ENCODE measurements around the gene MRPL28. TPM values are rescaled to one million over a fixed set of nuclear protein-coding genes. Genes with fewer than 3 reads are reported as not detected.

The MRPL28 gene
- total RNA-seq, 1 experiment from 2014 or later: 140 TPM

DNA sequence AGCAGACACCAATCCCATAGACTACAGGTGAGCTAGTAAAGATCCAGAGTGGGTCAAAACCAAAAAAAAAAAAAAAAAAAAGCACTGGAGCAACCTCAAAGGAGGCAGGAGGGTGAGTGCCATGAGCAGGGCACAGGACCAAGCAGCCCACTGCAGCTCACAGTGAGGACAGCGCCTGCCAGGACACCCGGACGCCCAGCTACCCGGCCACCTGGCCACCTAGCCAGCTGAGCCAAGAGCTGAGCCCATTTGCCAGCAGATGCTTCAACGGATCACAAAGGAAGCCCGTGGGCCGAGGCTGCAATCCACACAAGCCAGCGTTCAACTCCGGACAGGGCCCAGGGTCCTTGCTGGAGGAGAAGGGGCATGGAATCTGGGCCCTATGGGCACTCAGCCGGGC lies 32.9 kb downstream of the MRPL28 start:
- no peak overlapping the region for H3K4me3 ChIP-seq (ENCODE audit: low read depth in 2 of 2, low read length in 2 of 2)
- peaks cover 10% of the 10 kb centered on the region for H3K4me1 ChIP-seq (ENCODE audit: control insufficient read depth, insufficient read depth, low read length)
- intact Hi-C loops (cut with micrococcal nuclease; ENCODE audit: unreplicated experiment) (no loop called here), in situ Hi-C loops (cut with HindIII; ENCODE audit: low pct_unique_long_range_greater_than_20kb, low sequenced_read_pairs) (no loop called here)
- DNase-seq (ENCODE audit: low read depth, low spot score) (no peak), ATAC-seq (peak; percentile 41)
- no peaks in the 10 kb centered on the region for H3K9me3 ChIP-seq (ENCODE audit: control insufficient read depth, insufficient read depth, low read depth, low read length)
- no peaks in the 10 kb centered on the region for H3K36me3 ChIP-seq (ENCODE audit: control insufficient read depth, insufficient read depth, low read length)
- no peak overlapping the region for H3K27ac ChIP-seq (ENCODE audit: low read length)
- no TSS peak for BruUV-seq (replicated peaks)
- POLR2A ChIA-PET: interaction anchor here (0.6 kb wide), 1 partner anchor 97 kb away, joined by 9 read pairs; no protein-coding TSS in a partner anchor
- TF ChIP-seq SIN3A (IDR thresholded peaks at IDR 0.05; ENCODE audit: borderline replicate concordance, insufficient read depth, low read depth, low read length) (no peak), POLR2AphosphoS5 (IDR thresholded peaks at IDR 0.05; ENCODE audit: low read depth, low read length) (no peak), TCF7L2 (IDR thresholded peaks at IDR 0.05; ENCODE audit: low read depth, low read length) (no peak)
- TF ChIP-seq, protein P1, sequence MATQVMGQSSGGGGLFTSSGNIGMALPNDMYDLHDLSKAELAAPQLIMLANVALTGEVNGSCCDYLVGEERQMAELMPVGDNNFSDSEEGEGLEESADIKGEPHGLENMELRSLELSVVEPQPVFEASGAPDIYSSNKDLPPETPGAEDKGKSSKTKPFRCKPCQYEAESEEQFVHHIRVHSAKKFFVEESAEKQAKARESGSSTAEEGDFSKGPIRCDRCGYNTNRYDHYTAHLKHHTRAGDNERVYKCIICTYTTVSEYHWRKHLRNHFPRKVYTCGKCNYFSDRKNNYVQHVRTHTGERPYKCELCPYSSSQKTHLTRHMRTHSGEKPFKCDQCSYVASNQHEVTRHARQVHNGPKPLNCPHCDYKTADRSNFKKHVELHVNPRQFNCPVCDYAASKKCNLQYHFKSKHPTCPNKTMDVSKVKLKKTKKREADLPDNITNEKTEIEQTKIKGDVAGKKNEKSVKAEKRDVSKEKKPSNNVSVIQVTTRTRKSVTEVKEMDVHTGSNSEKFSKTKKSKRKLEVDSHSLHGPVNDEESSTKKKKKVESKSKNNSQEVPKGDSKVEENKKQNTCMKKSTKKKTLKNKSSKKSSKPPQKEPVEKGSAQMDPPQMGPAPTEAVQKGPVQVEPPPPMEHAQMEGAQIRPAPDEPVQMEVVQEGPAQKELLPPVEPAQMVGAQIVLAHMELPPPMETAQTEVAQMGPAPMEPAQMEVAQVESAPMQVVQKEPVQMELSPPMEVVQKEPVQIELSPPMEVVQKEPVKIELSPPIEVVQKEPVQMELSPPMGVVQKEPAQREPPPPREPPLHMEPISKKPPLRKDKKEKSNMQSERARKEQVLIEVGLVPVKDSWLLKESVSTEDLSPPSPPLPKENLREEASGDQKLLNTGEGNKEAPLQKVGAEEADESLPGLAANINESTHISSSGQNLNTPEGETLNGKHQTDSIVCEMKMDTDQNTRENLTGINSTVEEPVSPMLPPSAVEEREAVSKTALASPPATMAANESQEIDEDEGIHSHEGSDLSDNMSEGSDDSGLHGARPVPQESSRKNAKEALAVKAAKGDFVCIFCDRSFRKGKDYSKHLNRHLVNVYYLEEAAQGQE (IDR thresholded peaks at IDR 0.05; ENCODE audit: insufficient read depth in 1 of 2, low read depth in 2 of 2, low read length in 1 of 2): no peak
- TF ChIP-seq, protein P2, sequence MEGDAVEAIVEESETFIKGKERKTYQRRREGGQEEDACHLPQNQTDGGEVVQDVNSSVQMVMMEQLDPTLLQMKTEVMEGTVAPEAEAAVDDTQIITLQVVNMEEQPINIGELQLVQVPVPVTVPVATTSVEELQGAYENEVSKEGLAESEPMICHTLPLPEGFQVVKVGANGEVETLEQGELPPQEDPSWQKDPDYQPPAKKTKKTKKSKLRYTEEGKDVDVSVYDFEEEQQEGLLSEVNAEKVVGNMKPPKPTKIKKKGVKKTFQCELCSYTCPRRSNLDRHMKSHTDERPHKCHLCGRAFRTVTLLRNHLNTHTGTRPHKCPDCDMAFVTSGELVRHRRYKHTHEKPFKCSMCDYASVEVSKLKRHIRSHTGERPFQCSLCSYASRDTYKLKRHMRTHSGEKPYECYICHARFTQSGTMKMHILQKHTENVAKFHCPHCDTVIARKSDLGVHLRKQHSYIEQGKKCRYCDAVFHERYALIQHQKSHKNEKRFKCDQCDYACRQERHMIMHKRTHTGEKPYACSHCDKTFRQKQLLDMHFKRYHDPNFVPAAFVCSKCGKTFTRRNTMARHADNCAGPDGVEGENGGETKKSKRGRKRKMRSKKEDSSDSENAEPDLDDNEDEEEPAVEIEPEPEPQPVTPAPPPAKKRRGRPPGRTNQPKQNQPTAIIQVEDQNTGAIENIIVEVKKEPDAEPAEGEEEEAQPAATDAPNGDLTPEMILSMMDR (IDR thresholded peaks at IDR 0.05): no peak
- H3K27me3 ChIP-seq (ENCODE audit: control insufficient read depth, insufficient read depth, low read length): no peaks in the 10 kb centered on the region
- CTCF ChIA-PET: interaction anchor here (0.6 kb wide), 1 partner anchor 272 kb away, joined by 8 read pairs; no protein-coding TSS in a partner anchor

DNA sequence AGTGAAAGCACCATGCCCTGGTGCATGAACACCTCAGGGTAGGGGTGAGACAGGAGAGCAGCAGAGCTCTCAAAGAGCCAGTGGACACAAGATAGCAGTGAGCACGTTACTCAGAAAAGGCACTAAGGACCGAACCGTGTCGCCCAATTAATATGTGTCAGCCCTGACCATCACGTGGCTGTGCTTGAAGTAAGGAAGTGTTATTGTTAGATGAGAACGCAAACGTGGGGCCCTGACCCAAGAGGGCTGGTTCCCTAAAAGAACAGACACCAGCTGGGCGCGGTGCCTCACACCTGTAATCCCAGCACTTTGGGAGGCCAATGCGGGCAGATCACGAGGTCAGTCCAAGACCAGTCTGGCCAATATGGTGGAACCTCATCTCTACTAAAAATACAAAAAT lies 34.1 kb downstream of the MRPL28 start:
- CTCF ChIA-PET: no interaction called here
- POLR2A ChIA-PET: interaction anchor here (0.6 kb wide), 1 partner anchor 28 kb away, joined by 5 read pairs; no protein-coding TSS in a partner anchor
- no peak for ATAC-seq

More for the DNA sequence above, 34.1 kb downstream of the MRPL28 start:
- in situ Hi-C loops (cut with HindIII; ENCODE audit: low pct_unique_long_range_greater_than_20kb, low sequenced_read_pairs): no loop called here
- Histone ChIP-seq H3K27me3 (ENCODE audit: control insufficient read depth, insufficient read depth, low read length) (no peaks in the 10 kb centered on the region), H3K9me3 (ENCODE audit: control insufficient read depth, insufficient read depth, low read depth, low read length) (no peaks in the 10 kb centered on the region), H3K4me1 (ENCODE audit: control insufficient read depth, insufficient read depth, low read length) (peaks cover 17% of the 10 kb centered on the region), H3K36me3 (ENCODE audit: control insufficient read depth, insufficient read depth, low read length) (no peaks in the 10 kb centered on the region), H3K4me3 (ENCODE audit: low read depth in 2 of 2, low read length in 2 of 2) (no peak overlapping the region), H3K27ac (ENCODE audit: low read length) (no peak overlapping the region)
- no peak for DNase-seq (ENCODE audit: low read depth, low spot score)
- TF ChIP-seq SIN3A (IDR thresholded peaks at IDR 0.05; ENCODE audit: borderline replicate concordance, insufficient read depth, low read depth, low read length) (no peak), POLR2AphosphoS5 (IDR thresholded peaks at IDR 0.05; ENCODE audit: low read depth, low read length) (no peak), TCF7L2 (IDR thresholded peaks at IDR 0.05; ENCODE audit: low read depth, low read length) (no peak)
- TF ChIP-seq, protein P2 (IDR thresholded peaks at IDR 0.05): no peak
- TF ChIP-seq, protein P1 (IDR thresholded peaks at IDR 0.05; ENCODE audit: insufficient read depth in 1 of 2, low read depth in 2 of 2, low read length in 1 of 2): no peak
- intact Hi-C loops (cut with micrococcal nuclease; ENCODE audit: unreplicated experiment): no loop called here
- BruUV-seq (replicated peaks): no TSS peak
